Osteoblast (primary cell): ENCODE measurements around the gene INPP5A. TPM values are rescaled to one million over a fixed set of nuclear protein-coding genes. Genes with fewer than 3 reads are reported as not detected.

ENCODE experiments used
- DNase-seq: peaks from one replicate; pipeline ENCODE4 v3.0.0; 2011; ENCODE audit warnings: low spot score, mixed read lengths; ENCODE audit not compliant: insufficient read length; ENCODE audit errors: missing footprints
- H2AFZ ChIP-seq: 2 replicates; pipeline ENCODE4 v1.6.0; 2011; ENCODE audit warnings: mild to moderate bottlenecking, low read length
- H3K27ac ChIP-seq: 2 replicates; pipeline ENCODE4 v1.5.1; 2011; ENCODE audit warnings: mild to moderate bottlenecking, low read depth, low read length, moderate library complexity
- H3K27me3 ChIP-seq: 2 replicates; pipeline ENCODE4 v1.6.0; 2012; ENCODE audit warnings: mild to moderate bottlenecking, control low read depth, inconsistent platforms, low read length, moderate library complexity; ENCODE audit not compliant: insufficient read depth
- H3K36me3 ChIP-seq: 2 replicates; pipeline ENCODE4 v1.5.1; 2011; ENCODE audit warnings: mild to moderate bottlenecking, low read length, control low read depth, moderate library complexity; ENCODE audit not compliant: insufficient read depth
- H3K4me1 ChIP-seq: 2 replicates; pipeline ENCODE4 v1.5.1; 2011; ENCODE audit warnings: mild to moderate bottlenecking, low read length, control low read depth, moderate library complexity; ENCODE audit not compliant: insufficient read depth
- H3K4me2 ChIP-seq: 2 replicates; pipeline ENCODE4 v1.6.0; 2011; ENCODE audit warnings: mild to moderate bottlenecking, low read length; ENCODE audit not compliant: insufficient read depth
- H3K4me3 ChIP-seq: fragments of 200-600 bp; sonication (generic); 3 replicates; pipeline ENCODE4 v1.5.1; 2012; ENCODE audit warnings: mild to moderate bottlenecking, low read length, inconsistent platforms; ENCODE audit not compliant: insufficient read depth
- H3K79me2 ChIP-seq: 2 replicates; pipeline ENCODE4 v1.6.0; 2012; ENCODE audit warnings: mild to moderate bottlenecking, low read length, control low read depth, inconsistent platforms; ENCODE audit not compliant: insufficient read depth
- H3K9me3 ChIP-seq: 2 replicates; pipeline ENCODE4 v1.5.1; 2011; ENCODE audit warnings: low read depth, low read length, control low read depth
- H4K20me1 ChIP-seq: 2 replicates; pipeline ENCODE4 v1.6.0; 2012; ENCODE audit warnings: mild to moderate bottlenecking, low read length, control low read depth; ENCODE audit not compliant: insufficient read depth
- CTCF ChIP-seq: IDR thresholded peaks from 2 replicates; pipeline ENCODE4 v1.5.1; 2011; ENCODE audit warnings: mild to moderate bottlenecking, low read depth, low read length, moderate library complexity; ENCODE audit errors: extremely low read depth
- total RNA-seq: library from RNA; depleted of rRNA; stranded (reverse); fragments of >200 nt; gene quantifications from 2 replicates; pipeline ENCODE4 v1.2.3, GENCODE V29; 2012

The INPP5A gene
- total RNA-seq, 1 donor, result 22.8 TPM

- Histone ChIP-seq H3K9me3 (no peaks in the 10 kb centered on the region), H3K4me1 (no peaks in the 10 kb centered on the region), H3K4me2 (no peak overlapping the region), H3K4me3 (no peak overlapping the region), H4K20me1 (no peaks in the 10 kb centered on the region), H2AFZ (no peak overlapping the region), H3K27me3 (no peaks in the 10 kb centered on the region), H3K36me3 (no peaks in the 10 kb centered on the region), H3K27ac (no peak overlapping the region), H3K79me2 (no peaks in the 10 kb centered on the region)
- DNase-seq, result no peak
- TF ChIP-seq CTCF, result no peak
Measured at GRCh38 chr10:132706701-132707100, 169.1 kb downstream of the INPP5A start.

DNA sequence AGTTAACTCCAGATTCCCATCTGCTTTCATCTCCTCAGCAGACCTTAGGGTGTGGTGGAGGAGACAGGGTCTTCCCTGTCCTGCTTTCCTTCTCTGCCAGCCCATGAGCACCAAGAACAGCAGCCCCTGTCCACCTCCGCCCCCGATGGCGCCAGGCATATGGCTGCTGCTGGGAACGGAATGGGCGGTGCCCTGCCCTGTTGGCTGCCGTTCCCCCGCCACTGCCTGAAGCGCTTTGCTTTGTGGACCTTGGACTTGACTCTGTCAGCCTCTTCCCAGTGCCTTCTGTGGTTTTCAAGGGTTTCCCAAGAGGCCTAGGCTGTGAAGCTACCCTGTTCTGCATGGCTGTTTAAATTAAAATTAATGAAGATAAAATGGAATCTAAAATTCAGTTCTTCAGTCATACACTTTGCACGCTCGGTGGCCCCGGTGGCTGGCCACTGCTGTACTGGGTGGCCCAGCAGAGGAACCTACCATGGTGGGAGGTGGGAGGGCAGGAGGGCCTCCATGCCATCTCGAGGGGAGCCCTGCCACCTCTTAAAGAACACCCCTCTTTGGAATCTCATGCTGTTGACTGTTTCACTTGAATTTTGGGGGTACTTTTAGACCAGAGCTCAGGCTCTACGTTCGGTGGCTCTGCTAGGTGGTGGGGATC, 169.7 kb downstream of the INPP5A start:
- no peaks in the 10 kb centered on the region for H3K36me3 ChIP-seq
- no peak overlapping the region for H3K4me2 ChIP-seq
- no peaks in the 10 kb centered on the region for H3K79me2 ChIP-seq
- H3K9me3 ChIP-seq, result no peaks in the 10 kb centered on the region
- no peak for TF ChIP-seq CTCF
- H4K20me1 ChIP-seq, result peaks cover 3% of the 10 kb centered on the region
- no peaks in the 10 kb centered on the region for H3K27me3 ChIP-seq
- H3K27ac ChIP-seq, result no peak overlapping the region
- no peaks in the 10 kb centered on the region for H3K4me1 ChIP-seq
- DNase-seq, result no peak
- no peak overlapping the region for H3K4me3 ChIP-seq
- no peak overlapping the region for H2AFZ ChIP-seq

GRCh38 chr10:132707776-132708171, 170.2 kb downstream of the INPP5A start:
- H3K36me3 ChIP-seq, result no peaks in the 10 kb centered on the region
- no peak for DNase-seq
- no peak overlapping the region for H2AFZ ChIP-seq
- no peak overlapping the region for H3K4me2 ChIP-seq
- no peaks in the 10 kb centered on the region for H3K9me3 ChIP-seq
- no peak overlapping the region for H3K4me3 ChIP-seq
- H3K27me3 ChIP-seq, result no peaks in the 10 kb centered on the region
- no peaks in the 10 kb centered on the region for H3K79me2 ChIP-seq
- no peaks in the 10 kb centered on the region for H3K4me1 ChIP-seq
- TF ChIP-seq CTCF, result no peak
- peaks cover 3% of the 10 kb centered on the region for H4K20me1 ChIP-seq
- no peak overlapping the region for H3K27ac ChIP-seq

DNA sequence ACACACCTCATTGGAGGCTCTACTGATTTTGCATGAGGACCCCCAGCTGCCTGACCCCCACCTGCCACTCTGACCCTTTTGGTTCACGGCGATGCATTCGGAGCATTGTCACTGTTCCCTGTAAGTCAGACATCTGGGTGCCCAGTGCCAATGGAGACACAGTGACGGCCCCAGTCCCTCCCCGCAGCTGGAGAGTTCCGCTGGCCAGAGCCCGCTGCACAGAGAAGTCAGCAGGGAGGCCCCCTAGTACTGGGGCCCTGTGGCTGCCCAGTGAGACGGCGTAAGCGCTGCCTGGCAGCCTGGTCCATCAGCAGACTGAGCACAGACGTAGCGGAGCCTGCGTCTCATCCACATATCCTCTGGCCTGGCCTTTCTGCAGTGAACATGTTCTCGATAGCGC, 170.9 kb downstream of the INPP5A start:
- no peak overlapping the region for H3K27ac ChIP-seq
- no peaks in the 10 kb centered on the region for H3K4me1 ChIP-seq
- H3K4me3 ChIP-seq, result no peak overlapping the region
- no peak for TF ChIP-seq CTCF
- no peaks in the 10 kb centered on the region for H3K36me3 ChIP-seq
- H3K27me3 ChIP-seq, result no peaks in the 10 kb centered on the region
- no peaks in the 10 kb centered on the region for H3K9me3 ChIP-seq
- H3K4me2 ChIP-seq, result no peak overlapping the region
- peaks cover 3% of the 10 kb centered on the region for H4K20me1 ChIP-seq
- H2AFZ ChIP-seq, result no peak overlapping the region
- H3K79me2 ChIP-seq, result no peaks in the 10 kb centered on the region
- DNase-seq, result no peak
